ENCODE results near the gene CTSK. TPM values are rescaled to one million over a fixed set of nuclear protein-coding genes. Genes with fewer than 3 reads are reported as not detected.

CTSK gene
- total and polyA plus RNA-seq, 7 donors: 2.8 to 16.9 (median 4.5) TPM

- WGBS, 3 donors: 97 to 100% (median 99%) methylated on average over 1 of the region's 1 CpG
- no peaks in the 10 kb centered on the region for H3K4me1 ChIP-seq
- no peak for DNase-seq
- no peaks in the 10 kb centered on the region for H3K9me3 ChIP-seq
- intact Hi-C loops (cut with DNase I): no loop called here
- ATAC-seq: no peak
- no peak overlapping the region for H3K27ac ChIP-seq
- H3K27me3 ChIP-seq (ENCODE audit: insufficient read depth in 3 of 3, low read length in 2 of 3): no peaks in the 10 kb centered on the region
- TF ChIP-seq CTCF (IDR thresholded peaks at IDR 0.05): no peak
- peaks cover 4 to 100% of the 10 kb centered on the region in 2 donors for H3K36me3 ChIP-seq (ENCODE audit: insufficient read depth in 1 of 2, low read depth in 1 of 2)
- H3K4me3 ChIP-seq: no peak overlapping the region
Measured at GRCh38 chr1:150832597-150832996, 24.5 kb upstream of the CTSK start.

GRCh38 chr1:150829751-150830150 lies 21.7 kb upstream of the CTSK start:
- no peak for DNase-seq
- no peak for ATAC-seq
- peak; percentile 15 for TF ChIP-seq CTCF (IDR thresholded peaks at IDR 0.05)
- no peak overlapping the region for H3K27ac ChIP-seq
- no peaks in the 10 kb centered on the region for H3K27me3 ChIP-seq (ENCODE audit: insufficient read depth in 3 of 3, low read length in 2 of 3)
- no peaks in the 10 kb centered on the region for H3K9me3 ChIP-seq
- no peak overlapping the region for H3K4me3 ChIP-seq
- WGBS, 3 donors: 66 to 81% (median 73%) methylated on average over 7 of the region's 7 CpGs
- H3K4me1 ChIP-seq: no peaks in the 10 kb centered on the region
- intact Hi-C loops (cut with DNase I): no loop called here
- H3K36me3 ChIP-seq (ENCODE audit: insufficient read depth in 1 of 2, low read depth in 1 of 2): peaks cover 5 to 100% of the 10 kb centered on the region in 2 donors

- Histone ChIP-seq H3K4me3 (no peak overlapping the region), H3K36me3 (ENCODE audit: insufficient read depth in 1 of 2, low read depth in 1 of 2) (peaks cover 2 to 100% of the 10 kb centered on the region in 2 donors), H3K9me3 (no peaks in the 10 kb centered on the region), H3K27me3 (ENCODE audit: insufficient read depth in 3 of 3, low read length in 2 of 3) (no peaks in the 10 kb centered on the region), H3K4me1 (no peaks in the 10 kb centered on the region), H3K27ac (no peak overlapping the region)
- 100% methylated on average over 1 of the region's 1 CpG for WGBS, 3 donors
- intact Hi-C loops (cut with DNase I): no loop called here
- ATAC-seq (no peak), DNase-seq (no peak)
- no peak for TF ChIP-seq CTCF (IDR thresholded peaks at IDR 0.05)
Measured at GRCh38 chr1:150826299-150826698, 18.2 kb upstream of the CTSK start.

- H3K9me3 ChIP-seq: no peaks in the 10 kb centered on the region
- peaks cover 3 to 100% of the 10 kb centered on the region in 2 donors for H3K36me3 ChIP-seq (ENCODE audit: insufficient read depth in 1 of 2, low read depth in 1 of 2)
- no peak for TF ChIP-seq CTCF (IDR thresholded peaks at IDR 0.05)
- intact Hi-C loops (cut with DNase I): no loop called here
- DNase-seq (no peak), ATAC-seq (no peak)
- no peak overlapping the region for H3K27ac ChIP-seq
- H3K4me3 ChIP-seq: no peak overlapping the region
- no peaks in the 10 kb centered on the region for H3K4me1 ChIP-seq
- WGBS, 3 donors: 82 to 84% (median 82%) methylated on average over 7 of the region's 7 CpGs
- no peaks in the 10 kb centered on the region for H3K27me3 ChIP-seq (ENCODE audit: insufficient read depth in 3 of 3, low read length in 2 of 3)
Measured at GRCh38 chr1:150820730-150821512, 12.9 kb upstream of the CTSK start.

All from psoas muscle (tissue), 8 donors.